ENCODE results near the gene ROBO4.

DNA sequence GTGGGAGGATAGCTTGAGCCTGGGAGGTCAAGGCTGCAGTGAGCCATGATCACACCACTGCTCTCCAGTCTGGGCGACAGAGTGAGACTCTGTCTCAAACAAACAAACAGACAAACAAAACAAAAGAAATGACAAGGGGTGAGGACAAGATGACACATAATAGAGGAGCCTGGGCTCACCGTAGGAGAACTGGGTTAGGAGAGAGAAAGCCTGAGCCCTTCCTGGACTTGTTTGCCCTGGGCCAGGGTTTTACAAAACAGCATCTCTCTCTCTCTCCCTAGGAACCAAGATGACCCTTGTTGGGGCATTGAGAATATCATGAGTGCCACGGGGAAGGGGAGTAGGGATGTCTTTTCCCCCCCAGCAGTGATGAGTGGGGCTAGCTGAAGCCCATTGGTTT, 16.7 kb downstream of the ROBO4 start:
- TF ChIP-seq, protein P1, sequence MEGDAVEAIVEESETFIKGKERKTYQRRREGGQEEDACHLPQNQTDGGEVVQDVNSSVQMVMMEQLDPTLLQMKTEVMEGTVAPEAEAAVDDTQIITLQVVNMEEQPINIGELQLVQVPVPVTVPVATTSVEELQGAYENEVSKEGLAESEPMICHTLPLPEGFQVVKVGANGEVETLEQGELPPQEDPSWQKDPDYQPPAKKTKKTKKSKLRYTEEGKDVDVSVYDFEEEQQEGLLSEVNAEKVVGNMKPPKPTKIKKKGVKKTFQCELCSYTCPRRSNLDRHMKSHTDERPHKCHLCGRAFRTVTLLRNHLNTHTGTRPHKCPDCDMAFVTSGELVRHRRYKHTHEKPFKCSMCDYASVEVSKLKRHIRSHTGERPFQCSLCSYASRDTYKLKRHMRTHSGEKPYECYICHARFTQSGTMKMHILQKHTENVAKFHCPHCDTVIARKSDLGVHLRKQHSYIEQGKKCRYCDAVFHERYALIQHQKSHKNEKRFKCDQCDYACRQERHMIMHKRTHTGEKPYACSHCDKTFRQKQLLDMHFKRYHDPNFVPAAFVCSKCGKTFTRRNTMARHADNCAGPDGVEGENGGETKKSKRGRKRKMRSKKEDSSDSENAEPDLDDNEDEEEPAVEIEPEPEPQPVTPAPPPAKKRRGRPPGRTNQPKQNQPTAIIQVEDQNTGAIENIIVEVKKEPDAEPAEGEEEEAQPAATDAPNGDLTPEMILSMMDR (IDR thresholded peaks at IDR 0.05) = no peak
- TF ChIP-seq POLR2A (IDR thresholded peaks at IDR 0.05) = no peak
- TF ChIP-seq POLR2AphosphoS5 (IDR thresholded peaks at IDR 0.05) = no peak
- TF ChIP-seq EP300 (IDR thresholded peaks at IDR 0.05) = no peak

Data from stomach (tissue), 4 donors.